Measurements from ENCODE around the gene UBE2D3.
"Not testable (repeated sequence)": the region's sequence is repeated elsewhere in the genome, so short reads cannot be mapped to it uniquely, and the experiment has no call there.

UBE2D3 gene

GRCh38 chr4:102828497-102828808, 1.1 kb upstream of the UBE2D3 start:
- DNase-seq, result no peak

DNA sequence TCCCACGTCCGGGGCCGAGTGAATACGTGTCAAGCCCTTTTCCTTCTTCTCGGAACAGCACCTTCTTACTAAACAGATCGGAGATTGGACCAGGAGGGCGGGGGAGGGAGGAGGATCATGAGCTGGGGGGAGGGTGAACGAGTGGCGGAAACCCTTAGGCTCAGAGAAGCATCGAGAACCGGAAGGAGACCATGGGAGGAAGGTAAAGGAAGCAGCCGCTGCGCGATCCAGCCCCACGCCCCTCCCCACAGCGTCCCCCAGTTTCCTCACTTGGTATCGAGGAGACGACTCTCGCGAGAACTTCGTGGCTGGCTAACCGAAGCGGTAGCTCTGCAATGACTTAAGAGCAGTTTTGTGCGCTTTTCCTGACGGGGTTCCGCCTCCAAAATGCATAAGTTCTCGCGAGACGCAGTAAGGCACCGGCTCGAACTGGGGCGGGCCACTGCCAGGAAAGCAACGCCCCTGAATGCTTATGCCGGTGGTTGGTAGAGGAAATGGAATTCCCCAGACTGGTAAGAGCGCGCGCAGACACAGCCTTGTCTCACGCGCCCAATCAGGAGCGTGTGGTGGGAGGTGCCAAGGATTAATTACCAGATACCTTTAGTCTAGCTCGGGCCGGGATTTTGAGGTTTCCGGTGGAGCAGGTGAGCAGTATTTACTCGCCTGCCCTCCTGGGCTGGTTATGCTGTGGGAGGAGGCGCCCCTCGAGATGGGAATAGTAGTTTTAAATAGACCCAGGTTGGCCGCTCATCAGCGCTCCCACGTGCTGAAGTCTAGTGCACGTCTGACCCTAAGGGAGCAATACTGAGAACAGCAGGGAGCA, 534 bp upstream of the UBE2D3 start:
- peak; percentile 100 for DNase-seq

DNA sequence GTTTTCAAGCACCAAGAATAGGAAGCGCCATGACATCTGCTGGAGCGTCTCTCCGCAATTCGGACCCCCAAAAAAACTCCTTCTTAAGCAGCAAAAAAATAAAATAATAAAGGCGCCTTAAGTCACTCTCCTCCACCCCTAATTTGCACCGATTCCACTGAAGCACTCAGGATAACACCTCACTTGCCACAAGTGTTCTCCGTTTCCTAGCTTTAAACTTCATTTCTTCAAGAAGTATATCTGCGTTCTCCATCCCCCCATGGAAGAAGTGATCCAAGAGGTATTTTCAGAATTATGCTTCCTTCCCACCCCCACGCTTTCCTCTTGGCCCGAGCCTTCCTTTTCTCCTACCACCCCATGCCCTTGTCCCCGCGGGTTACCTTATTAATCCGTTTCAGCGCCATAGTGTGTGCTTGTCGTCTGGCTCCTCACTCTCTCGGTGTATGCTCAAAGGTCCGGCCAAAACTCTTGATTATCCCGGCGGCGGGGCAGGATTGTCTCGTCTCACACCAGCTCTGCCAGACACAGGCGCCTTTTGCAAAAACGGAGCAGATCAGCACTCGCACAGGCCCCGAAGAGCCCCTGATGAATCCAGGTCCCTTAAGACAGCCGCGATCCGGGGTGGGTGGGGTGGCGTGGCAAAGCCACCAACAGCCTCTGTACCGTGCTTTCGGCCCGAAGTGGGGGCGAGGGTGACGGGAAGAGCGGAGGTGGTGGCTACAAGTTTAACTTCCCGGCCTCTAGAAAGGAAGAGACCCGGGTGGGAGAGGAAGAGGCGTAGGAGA, 1.1 kb downstream of the UBE2D3 start:
- peak; percentile 30 for DNase-seq

DNA sequence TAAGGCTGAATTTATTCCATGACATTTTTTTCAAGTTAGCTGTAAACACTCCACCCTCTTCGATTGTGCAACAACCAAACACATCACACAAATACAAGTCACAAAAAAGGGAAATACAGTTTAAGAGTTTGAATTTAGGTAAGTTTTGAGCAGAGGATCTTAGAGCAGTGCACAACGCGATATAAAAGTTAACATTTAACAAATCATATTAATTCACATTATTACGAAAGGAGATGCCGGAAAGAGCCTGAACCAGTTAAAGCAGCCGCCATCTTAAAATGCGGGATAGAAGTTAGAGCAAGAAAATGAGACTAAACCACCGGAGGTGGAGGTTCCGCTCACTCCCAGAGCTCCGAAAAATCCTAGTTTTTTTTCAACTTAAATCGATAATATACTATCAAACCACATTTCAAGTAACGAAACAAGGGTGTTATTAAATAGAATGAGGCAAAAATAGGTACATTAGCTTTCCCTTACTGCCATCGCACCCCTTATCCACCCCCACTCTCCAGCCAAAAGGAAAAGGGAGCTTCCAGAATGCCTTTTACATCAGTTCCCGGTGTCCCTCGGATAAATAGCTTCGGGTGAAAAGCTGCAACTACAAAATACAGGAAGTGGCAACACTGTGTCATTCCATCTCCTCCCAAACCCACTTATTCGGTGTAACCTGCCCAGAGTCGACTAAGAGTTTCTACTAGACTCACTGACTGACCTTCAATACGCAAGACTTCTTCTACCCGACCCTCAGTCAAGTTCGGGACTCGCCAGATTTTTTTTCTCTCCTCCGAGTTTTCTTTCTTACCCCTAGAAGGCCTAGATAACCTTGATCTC, 1.9 kb downstream of the UBE2D3 start:
- DNase-seq, result peak; percentile 85

GRCh38 chr4:102824398-102824797, 3.0 kb downstream of the UBE2D3 start:
- DNase-seq, result no peak

DNA sequence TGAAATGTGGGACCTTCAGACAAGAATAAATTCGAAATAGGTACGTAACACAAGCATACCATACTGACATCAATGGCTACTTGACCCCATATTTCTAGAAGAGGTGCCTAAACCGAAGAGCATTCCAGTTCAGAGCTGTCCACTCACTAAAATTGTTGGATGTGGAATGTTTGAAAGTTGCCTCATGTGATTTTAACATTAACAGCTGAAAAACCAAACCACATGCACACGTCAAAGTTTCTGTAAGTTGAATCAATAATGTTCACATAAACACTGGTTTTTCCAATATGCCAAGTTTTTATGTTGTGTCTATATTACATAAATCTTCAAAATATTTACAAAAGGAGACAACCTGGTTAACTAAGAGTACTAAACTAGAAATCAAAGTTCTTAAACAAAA, 3.5 kb downstream of the UBE2D3 start:
- no peak for DNase-seq

DNA sequence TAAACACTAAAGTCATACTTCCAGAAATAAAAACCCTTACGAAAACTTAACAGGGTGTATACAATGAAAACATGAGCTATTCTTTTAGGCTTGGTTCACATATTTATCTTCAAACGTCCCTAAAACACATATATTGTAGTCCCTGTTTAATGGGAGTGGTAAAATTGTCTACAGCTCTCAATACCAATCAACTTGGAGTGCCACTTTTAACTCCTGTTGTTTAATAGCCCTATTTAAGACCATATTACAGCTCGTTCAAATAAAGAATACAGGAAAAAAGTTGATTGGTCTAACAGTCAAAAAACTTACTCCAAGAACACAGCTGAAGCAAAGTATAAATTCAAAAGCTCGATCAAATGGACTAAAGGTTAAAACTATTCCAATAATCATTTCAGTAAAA, 3.9 kb downstream of the UBE2D3 start:
- no peak for DNase-seq

GRCh38 chr4:102819588-102820365, 7.6 kb downstream of the UBE2D3 start:
- no peak for DNase-seq

DNA sequence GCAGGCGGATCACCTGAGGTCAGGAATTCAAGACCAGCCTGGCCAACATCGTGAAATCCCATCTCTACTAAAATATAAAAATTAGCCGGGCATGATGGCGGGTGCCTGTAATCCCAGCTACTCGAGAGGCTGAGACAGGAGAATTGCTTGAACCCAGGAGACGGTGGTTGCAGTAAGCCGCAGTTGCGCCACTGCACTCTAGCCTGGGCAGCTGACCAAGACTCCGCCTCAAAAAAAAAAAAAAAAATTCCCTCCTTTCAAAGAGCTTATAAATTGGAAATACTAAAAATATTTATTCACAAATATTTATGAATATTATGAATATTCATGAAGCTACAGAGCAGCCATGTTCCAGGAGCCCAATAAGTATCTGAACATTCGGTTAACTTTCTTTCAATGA, 8.3 kb downstream of the UBE2D3 start:
- not testable (repeated sequence) for DNase-seq

- DNase-seq, result no peak
Measured at GRCh38 chr4:102817613-102818268, 9.6 kb downstream of the UBE2D3 start.

DNA sequence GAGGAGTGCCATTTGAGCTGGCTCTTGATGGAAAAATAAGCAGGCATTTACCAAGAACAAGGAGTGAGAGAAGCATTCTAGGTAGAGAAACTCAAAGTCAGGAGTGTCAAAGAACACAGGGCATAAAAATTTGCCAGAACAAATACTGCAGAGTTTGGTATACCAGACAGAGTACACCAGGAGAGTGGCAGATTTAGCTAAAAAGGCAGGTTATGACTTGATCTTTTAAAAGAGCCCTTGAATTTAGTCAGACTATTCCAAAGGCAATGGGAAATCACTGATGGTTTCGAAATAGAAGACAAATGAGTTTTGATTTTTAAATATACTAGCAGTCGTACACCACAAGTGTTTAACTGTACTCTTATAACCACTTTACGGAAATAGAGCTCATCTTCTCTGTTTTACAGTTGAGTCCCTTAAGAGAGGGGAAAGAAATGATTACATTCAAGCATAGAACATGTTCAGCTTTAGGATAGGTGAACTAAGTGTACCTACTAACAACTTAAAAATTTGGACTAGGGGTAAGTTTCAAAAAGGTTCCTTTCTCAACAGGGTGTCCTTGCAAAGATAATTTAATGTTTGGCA, 10.2 kb downstream of the UBE2D3 start:
- no peak for DNase-seq

- peak; percentile 57 for DNase-seq
Measured at GRCh38 chr4:102815981-102816380, 11.4 kb downstream of the UBE2D3 start.

DNA sequence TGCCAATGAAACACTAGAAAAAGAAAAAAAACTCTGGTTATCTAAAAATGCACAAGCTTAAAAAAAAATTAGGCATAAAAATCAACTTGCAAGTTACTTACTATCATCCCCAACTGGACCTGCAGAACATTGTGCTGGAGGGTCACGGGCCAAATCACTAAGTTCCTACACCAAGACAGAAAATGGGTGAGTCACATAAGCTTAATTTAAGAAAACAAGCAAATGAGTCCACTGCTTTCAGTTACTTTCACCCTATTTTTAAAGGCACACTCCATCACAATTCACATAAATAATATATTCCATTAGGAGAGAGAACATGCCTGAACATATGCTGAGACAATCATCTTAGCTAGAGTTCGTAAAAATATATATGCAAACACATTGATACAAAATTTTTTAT, 17.7 kb downstream of the UBE2D3 start:
- no peak for DNase-seq

- peak; percentile 34 for DNase-seq
Measured at GRCh38 chr4:102809190-102809589, 18.2 kb downstream of the UBE2D3 start.

GRCh38 chr4:102808009-102808408, 19.3 kb downstream of the UBE2D3 start:
- no peak for DNase-seq

- DNase-seq, result no peak
Measured at GRCh38 chr4:102807345-102807744, 20.0 kb downstream of the UBE2D3 start.

- DNase-seq, result no peak
Measured at GRCh38 chr4:102799816-102800215, 27.5 kb downstream of the UBE2D3 start.

- DNase-seq, result no peak
Measured at GRCh38 chr4:102794999-102795398, 32.4 kb downstream of the UBE2D3 start.

DNA sequence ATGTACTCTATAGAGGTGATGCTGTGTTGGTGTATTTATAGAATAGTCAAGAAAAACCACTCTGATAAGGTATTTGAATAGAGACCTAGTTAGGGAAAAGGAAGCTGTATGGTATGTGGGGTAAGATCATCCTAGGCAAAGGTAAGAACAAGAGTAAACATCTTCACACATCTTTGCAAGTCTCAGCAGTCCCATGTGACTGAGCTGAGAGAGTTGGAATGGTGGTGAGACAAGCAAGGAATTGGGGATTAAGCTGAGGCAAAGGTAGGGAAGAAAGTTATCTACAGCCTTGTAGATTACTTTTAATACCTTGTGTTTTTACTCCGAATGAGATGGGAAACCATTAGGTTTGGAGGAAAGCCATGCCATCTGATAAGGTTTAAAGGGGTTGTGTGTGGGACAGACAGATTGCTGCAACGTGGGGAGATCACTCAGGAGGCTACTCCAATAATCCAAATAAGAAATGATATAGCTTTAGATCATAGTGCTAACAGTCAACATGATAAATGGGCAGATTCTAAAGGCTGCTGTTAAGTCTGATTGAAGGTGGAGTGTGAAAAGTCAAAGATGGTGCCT, 34.9 kb downstream of the UBE2D3 start:
- DNase-seq, result no peak

DNA sequence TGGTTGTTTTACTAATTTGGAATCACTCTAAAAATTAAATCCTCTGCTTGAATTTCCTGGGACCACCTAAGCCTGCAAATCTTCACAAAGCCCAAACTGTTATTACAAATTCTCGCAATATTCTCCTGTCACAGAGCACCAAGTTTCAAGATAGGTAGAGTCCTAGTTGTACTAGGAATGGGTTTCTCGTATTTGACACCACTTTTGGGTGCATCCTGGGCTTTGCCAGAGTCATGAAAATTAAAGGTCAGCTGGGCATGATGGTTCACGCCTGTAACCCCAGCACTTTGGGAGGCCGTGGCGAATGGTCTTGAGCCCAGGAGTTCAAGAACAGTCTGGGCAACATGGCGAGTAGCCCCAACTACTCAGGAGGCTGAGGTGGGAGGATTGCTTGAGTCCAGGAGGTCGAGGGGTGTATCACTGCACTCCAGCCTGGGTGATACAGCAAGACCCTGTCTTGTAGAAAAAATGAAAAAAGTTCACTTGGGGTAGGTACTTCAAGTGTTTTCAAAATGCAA, 36.0 kb downstream of the UBE2D3 start:
- no peak for DNase-seq

DNA sequence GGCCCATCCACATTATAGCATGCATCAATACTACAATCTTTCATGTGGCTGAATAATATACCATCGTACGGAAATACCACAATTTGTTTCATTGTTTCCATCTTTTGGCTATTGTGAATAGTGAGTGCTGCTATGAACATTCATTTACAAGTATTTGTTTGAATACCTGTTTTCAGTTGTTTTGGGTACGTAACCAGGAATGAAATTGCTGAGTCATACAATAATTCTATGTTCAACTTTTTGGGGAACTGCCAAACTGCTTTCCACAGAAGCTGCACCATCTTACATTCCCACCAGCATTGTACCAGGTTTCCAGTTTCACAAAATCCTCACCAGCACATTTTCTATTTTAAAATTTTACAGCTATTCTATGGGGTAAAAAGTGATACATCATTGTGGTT, 38.0 kb downstream of the UBE2D3 start:
- DNase-seq, result no peak

Measured in suppressor macrophage treated with lipopolysaccharide for 4 hours (primary cell).